ENCODE results near the gene FAT3. TPM values are rescaled to one million over a fixed set of nuclear protein-coding genes. Genes with fewer than 3 reads are reported as not detected.

FAT3 gene
- total RNA-seq (0.05 and 1.4 TPM in 2 replicates), polyA plus RNA-seq (0.08 and 0.41 TPM in 2 replicates), polyA minus RNA-seq (2.8 and 6.5 TPM in 2 replicates), Bru-seq, nascent RNA (percentile 17 among the genes with signal in this experiment), BruChase-seq, experiment 1, labeled RNA remaining after a 6-hour chase (percentile 3 among the genes with signal in this experiment), BruChase-seq, experiment 2, labeled RNA remaining after a 2-hour chase (percentile 2 among the genes with signal in this experiment)
- 0.18 TPM in 2 replicates for polyA plus RNA-seq (2011; cell fraction: cytosol; rRNA removed)
- 0.13 and 0.28 TPM in 2 replicates for polyA plus RNA-seq (2011; cell fraction: nucleus; rRNA removed)
- 0.70 and 2.6 TPM in 2 replicates for polyA plus RNA-seq (2012)
- not detected for polyA minus RNA-seq (2011; cell fraction: cytosol; rRNA and poly(A)+ RNA removed)
- polyA minus RNA-seq (2011; cell fraction: nucleus; rRNA and poly(A)+ RNA removed): 0.77 and 2.9 TPM in 2 replicates
- long read RNA-seq: 0 reads

GRCh38 chr11:92224407-92225124, at the start of gene FAT3:
Gene FAT3 (plus strand): TSS chr11:92224818. CDS start chr11:92352113, 127,295 bp downstream.
- no peaks in the 10 kb centered on the region for H4K20me1 ChIP-seq (replicated peaks; ENCODE audit: control insufficient read depth, extremely low read depth, insufficient read depth, low read length)
- no peak for FAIRE-seq
- ChIA-PET CTCF (no interaction called here), POLR2A (no interaction called here)
- no peaks in the 10 kb centered on the region for H3K4me1 ChIP-seq (ENCODE audit: control insufficient read depth, extremely low read depth, insufficient read depth, low read length)
- DNase-seq (ENCODE audit: low read depth, low spot score): peak; percentile 10
- dilution Hi-C loops (cut with MboI; ENCODE audit: extremely low pct_ligation_motif_present, low sequenced_read_pairs): no loop called here
- no peak within 1 kb of the TSS for H3K4me2 ChIP-seq (ENCODE audit: insufficient read depth, low read length)
- no peaks in the 10 kb centered on the region for H3K9me1 ChIP-seq (replicated peaks; ENCODE audit: control insufficient read depth, extremely low read depth, insufficient read depth, low read length)
- H3K36me3 ChIP-seq (ENCODE audit: control insufficient read depth in 2 of 2, extremely low read depth in 1 of 2, insufficient read depth in 2 of 2, low read length in 2 of 2): no peaks in the 10 kb centered on the region
- no peak for TF ChIP-seq CTCF (IDR thresholded peaks at IDR 0.05; ENCODE audit: extremely low read depth in 1 of 2, insufficient read depth in 1 of 2, low read depth in 1 of 2, low read length in 2 of 2)
- peak; percentile 67 for TF ChIP-seq EZH2 (IDR thresholded peaks at IDR 0.05; ENCODE audit: borderline replicate concordance, low read depth, low read length, severe bottlenecking)
- no peak within 1 kb of the TSS for H3K4me3 ChIP-seq (replicated peaks in 1 of 3; ENCODE audit: insufficient read depth in 1 of 3, low read depth in 1 of 3, low read length in 3 of 3)
- H2AFZ ChIP-seq (ENCODE audit: low read depth, low read length): peak within 1 kb of the TSS; percentile 51
- no peaks in the 10 kb centered on the region for H3K9me3 ChIP-seq (replicated peaks; ENCODE audit: control insufficient read depth, insufficient read depth, low read length)
- intact Hi-C loops (cut with micrococcal nuclease): loop anchor here (10.0 kb wide), 1 partner anchor 160 kb away; no protein-coding TSS in a partner anchor
- H3K79me2 ChIP-seq (ENCODE audit: control insufficient read depth, insufficient read depth, low read length): no peaks in the 10 kb centered on the region
- no peak within 1 kb of the TSS for H3K9ac ChIP-seq (replicated peaks; ENCODE audit: extremely low read depth, insufficient read depth, low read length)
- peaks cover 30 to 55% of the 10 kb centered on the region in 2 experiments for H3K27me3 ChIP-seq (ENCODE audit: control insufficient read depth in 2 of 2, insufficient read depth in 2 of 2, low read length in 2 of 2)
- no TSS peak for BruUV-seq (replicated peaks)
- no peak within 1 kb of the TSS for H3K27ac ChIP-seq (ENCODE audit: insufficient read depth, low read depth, low read length)

Data from endothelial cell of umbilical vein (primary cell).